NCI-H748 (cell line): ENCODE measurements around the gene RPS25.
"Not testable (repeated sequence)": the region's sequence is repeated elsewhere in the genome, so short reads cannot be mapped to it uniquely, and the experiment has no call there.

Source experiments
- DNase-seq: peaks from one replicate; lab custom pipeline; 2025; ENCODE audit not compliant: unreplicated experiment; lab: John Stamatoyannopoulos, UW

RPS25 gene

GRCh38 chr11:119017377-119017776 is 766 bp downstream of the RPS25 start:
- not testable (repeated sequence) for DNase-seq

DNA sequence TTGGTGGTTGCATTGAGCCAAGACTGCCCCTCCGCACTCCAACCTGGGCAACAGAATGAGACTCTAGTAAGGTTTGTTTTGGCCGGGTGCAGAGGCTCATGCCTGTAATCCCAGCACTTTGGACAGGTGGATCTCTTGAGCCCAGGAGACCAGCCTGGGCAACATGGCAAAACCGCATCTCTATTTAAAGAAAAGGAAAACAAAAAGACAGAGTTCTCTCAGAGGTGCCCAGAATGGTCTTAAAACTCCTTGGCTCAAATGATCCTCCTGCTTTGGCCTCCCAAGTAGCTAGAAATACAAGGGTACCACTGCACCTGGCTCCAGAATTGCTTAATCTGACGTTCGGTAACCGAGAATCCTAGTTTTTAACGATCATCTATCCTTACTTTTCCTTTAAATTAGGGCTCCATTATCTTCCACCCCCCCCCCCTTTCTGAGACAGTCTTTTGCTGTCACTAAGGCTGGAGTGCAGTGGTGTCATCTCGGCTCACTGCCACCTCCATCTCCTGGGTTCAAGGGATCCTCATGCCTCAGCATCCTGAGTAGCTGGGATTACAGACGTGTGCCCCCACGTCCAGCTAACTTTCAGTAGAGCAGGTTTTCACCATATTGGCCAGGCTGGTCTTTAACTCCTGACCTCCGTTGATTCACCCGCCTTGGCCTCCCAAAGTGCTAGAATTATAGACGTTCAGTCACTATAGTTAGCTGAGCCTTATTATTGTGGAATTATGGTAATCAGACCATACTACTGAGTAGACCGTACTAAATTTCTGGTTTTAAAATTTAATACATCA is 1.7 kb downstream of the RPS25 start:
- no peak for DNase-seq

DNA sequence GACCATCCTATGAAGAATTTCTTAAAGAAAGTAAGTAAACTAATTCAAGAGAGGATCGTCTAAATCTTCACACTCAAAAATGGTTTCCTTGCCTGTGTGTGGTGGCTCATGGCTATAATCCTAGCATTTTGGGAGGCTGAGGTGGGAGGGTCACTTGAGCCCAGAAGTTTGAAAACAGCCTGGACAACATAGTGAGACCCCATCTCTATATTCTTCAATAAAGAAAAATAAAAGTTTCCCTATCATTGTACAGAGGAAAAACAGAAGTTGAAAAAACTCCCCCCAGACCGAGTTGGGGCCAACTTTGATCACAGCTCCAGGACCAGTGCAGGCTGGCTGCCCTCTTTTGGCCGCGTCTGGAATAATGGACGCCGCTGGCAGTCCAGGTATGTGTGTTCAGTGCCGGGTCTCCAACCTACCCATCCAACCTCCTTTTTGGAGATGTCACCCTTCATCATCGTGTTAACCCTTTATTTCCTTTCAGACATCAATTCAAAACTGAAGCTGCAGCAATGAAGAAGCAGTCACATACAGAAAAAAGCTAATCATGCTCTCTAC is 3.0 kb downstream of the RPS25 start:
- no peak for DNase-seq

DNA sequence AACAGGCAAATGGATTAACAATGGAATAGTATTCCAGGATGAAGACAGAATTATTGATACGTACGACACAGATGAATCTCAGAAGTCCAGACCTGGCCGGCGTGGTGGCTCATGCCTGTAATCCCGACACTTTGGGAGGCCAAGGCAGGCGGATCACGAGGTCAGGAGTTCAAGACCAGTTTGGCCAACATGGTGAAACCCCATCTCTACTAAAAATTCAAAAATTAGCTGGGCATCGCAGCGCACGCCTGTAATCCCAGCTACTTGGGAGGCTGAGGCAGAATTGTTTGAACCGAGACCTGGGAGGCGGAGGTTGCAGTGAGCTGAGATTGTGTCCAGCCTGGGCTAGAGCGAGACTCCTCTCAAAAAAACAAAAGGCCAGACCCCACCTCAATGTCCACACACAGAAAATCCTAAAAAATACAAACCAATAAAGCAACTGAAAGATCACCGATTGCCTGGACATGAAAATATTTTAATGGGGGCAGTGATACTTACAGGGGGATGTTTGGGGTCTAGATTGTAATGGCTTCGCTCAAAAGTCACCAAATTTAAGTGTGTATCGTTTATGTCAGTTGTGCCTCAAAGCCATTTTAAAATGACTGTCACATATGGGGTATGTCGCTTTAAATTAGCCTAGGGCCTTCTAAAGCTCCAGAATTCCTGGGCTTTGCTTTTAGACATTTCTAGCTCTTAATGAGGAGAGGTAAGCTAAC is 3.8 kb downstream of the RPS25 start:
- no peak for DNase-seq

DNA sequence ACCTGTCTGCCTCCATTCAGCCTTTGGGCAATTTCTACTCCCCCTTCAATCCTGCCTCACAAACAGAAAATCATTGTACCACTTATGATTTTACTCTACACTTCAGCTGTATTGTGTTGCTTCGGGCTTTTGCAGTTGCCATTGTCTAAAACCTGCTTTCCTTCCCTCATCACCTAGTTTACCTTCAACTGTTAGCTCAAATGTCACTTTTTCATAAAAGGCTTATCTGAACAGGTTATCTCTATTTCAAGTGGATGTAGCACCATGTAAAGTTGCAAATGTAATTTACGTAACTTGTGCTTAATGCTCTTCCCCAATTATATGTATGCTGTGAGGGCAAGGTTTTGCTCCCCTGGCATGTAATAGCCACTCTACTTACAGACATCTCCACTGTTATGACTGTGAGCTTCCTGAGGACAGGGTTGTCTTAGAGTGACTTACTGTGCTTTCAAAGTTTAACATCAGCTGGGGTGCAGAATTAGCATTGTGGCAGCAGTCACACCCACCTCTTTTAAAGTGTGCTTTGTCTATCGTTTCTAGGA is 5.4 kb downstream of the RPS25 start:
- DNase-seq = no peak

- no peak for DNase-seq
Observed at GRCh38 chr11:119011476-119012053, 6.6 kb downstream of the RPS25 start.

- no peak for DNase-seq
Observed at GRCh38 chr11:119006656-119007055, 11.5 kb downstream of the RPS25 start.

DNA sequence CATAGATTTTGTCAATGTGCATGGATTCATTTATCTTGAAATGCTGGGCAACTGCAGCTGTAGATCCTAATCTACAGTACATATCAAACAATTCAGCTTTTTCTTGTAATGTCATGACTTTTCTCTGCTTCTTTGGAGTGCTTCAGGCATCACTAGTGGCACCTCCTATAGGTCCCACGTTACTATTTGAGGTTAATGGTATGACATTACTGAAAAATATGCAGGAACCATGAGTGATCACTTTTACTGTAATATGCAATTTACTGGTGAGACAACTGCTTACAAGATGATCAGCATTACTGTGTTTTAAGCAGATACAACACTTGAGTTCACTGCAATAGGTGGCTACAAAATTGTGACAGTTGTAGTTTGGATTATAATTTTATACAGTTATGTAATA is 17.2 kb downstream of the RPS25 start:
- no peak for DNase-seq

DNA sequence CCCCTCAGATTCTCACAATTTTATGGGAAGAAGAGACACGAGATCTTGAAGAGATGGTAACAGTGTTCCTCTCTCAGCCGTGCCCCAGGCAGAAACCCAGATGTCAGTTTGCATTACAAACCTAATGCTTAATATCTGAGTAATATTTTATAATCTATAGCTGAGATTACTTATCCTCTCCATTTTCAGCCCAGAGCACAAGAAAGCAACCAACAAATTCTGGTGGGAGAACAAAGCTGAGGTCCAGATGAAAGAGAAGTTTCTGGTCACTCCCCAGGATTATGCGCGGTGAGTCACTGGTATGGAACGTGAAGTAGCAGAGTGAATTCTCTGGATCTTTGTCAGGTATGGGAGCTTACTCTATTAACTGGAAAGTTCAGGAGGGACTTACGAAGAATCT is 19.3 kb downstream of the RPS25 start:
- no peak for DNase-seq

DNA sequence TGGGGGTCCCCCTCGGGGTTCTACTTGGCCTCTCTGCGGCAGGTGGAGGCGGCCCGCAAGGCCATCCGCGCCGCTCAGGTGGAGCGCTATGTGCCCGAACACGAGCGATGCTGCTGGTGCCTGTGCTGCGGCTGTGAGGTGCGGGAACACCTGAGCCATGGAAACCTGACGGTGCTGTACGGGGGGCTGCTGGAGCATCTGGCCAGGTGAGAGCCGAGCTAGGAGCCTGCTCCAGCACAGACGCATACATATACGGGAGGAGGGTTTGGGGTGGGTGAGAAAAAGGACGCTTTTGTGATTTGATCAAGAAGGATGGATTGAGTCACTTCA is 19.8 kb downstream of the RPS25 start:
- DNase-seq = peak; percentile 39

GRCh38 chr11:118997627-118998387 is 20.3 kb downstream of the RPS25 start, which contains the start of gene CENATAC:
Gene CENATAC (plus strand): TSS chr11:118998138. CDS start chr11:118998198, 60 bp downstream.
- peak; percentile 90 for DNase-seq

DNA sequence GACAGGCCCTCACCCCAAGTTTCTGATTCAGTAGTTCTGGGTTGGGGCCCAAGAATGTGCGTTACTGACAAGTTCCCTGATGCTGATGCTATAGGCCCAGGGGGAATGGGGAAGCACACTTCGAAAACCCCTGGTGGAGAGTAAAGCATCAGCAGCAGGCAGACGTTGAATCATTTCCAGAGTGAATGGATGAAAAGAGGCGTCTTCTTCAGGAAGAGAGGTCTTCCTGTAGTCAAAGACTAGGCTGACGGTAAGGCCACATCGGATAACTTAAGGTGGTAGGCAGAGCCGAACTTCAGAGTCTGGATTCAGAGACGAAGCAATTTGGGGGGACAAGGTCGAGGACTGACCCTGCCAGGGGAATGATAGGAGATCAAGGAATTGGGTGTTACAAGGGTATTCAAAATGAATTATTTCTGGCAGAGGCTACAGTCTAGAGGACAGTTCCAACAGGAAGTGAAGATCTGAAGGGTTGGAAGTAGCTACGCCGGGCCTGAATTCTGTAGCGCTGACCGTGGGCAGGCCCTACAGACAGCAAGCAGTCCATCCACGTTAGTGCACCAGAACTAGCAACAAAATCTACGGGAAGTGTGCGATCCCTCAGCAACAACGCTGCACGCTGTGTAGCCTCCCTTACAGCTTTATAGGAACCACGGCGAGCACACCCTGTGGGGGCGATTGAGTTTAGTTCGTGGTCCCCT is 21.1 kb downstream of the RPS25 start:
- peak; percentile 47 for DNase-seq

DNA sequence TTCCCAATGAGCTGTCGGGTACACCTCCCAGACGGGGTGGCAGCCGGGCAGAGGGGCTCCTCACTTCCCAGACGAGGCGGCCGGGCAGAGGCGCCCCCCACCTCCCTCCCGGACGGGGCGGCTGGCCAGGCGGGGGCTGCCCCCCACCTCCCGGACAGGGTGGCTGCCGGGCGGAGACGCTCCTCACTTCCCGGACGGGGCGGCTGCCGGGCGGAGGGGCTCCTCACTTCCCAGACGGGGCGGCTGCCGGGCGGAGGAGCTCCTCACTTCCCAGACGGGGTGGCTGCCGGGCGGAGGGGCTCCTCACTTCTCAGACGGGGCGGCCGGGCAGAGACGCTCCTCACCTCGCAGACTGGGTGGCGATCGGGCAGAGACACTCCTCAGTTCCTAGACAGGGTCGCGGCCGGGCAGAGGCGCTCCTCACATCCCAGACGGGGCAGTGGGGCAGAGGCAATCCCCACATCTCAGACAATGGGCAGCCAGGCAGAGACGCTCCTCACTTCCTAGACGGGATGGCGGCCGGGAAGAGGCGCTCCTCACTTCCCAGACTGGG is 26.6 kb downstream of the RPS25 start:
- not testable (repeated sequence) for DNase-seq

GRCh38 chr11:118988280-118988679 is 29.9 kb downstream of the RPS25 start:
- peak; percentile 11 for DNase-seq

- DNase-seq = no peak
Observed at GRCh38 chr11:118984825-118985224, 33.3 kb downstream of the RPS25 start.

GRCh38 chr11:118984337-118984736 is 33.8 kb downstream of the RPS25 start:
- DNase-seq = not testable (repeated sequence)

DNA sequence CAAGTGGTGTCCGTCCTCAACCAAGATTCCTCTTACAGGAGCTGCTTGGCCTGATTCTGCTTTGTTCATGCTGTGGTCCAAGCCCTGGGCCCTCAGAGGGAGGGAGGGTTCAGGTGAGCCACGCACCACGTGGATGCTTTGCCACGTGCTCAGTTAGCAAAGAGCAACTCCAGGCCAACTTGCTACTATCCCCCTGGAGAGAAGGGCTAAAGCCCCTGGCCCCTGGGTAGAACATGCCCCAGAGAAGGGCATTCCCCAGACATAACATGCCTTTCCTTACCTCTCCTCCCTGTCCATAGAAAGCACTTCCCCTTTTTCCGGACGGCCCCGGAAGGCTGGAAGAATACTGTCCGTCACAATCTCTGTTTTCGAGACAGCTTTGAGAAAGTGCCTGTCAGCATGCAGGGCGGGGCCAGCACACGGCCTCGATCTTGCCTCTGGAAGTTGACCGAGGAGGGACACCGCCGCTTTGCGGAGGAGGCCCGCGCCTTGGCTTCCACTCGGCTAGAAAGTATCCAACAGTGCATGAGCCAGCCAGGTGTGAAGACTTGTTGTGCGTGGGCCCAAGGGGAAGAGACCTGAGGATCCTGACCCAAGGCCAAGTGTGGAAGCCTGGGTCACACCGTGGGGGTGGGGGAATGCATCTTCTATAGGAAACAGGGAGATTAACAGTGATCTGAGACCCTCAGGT is 37.8 kb downstream of the RPS25 start:
- no peak for DNase-seq

DNA sequence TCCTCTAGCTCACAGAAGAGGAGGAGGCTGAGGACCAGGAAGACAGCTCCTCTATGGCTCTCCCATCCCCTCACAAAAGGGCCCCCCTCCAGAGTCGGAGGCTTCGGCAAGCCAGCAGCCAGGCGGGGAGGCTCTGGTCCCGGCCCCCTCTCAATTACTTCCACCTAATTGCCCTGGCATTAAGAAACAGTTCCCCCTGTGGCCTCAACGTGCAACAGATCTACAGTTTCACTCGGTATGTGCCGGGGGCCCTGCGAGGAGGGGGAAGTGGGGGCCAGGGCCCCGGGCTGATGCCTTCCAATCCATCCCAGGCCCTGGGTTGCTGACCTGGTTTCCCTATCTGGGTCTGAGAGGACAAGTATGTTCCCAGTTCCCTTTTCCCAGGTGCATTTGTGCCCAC is 38.7 kb downstream of the RPS25 start:
- DNase-seq = no peak
